HepG2 (cell line): Measurements from ENCODE around the gene ARHGEF16. TPM values are rescaled to one million over a fixed set of nuclear protein-coding genes. Genes with fewer than 3 reads are reported as not detected.

Source experiments
- CENPT ChIP-seq: sonication (generic); formaldehyde crosslinking; IDR thresholded peaks from 2 replicates; pipeline ENCODE4 v1.8.0; 2022; ENCODE audit warnings: low read depth, mild to moderate bottlenecking, moderate library complexity, missing genetic modification reagents
- DR1 ChIP-seq: sonication (generic); formaldehyde crosslinking; IDR thresholded peaks from 2 replicates; pipeline ENCODE4 v1.8.0; 2021; ENCODE audit warnings: mild to moderate bottlenecking, missing genetic modification reagents, inconsistent platforms
- FOXP1 ChIP-seq, 2 experiments: fragments of 450-650 bp in 1 of 2; IDR thresholded peaks; 2 replicates each; pipeline ENCODE4 v1.6.1; 2017 to 2018; ENCODE audit warnings: antibody characterized with exemption in 1 of 2
- HCFC1 ChIP-seq: fragments of 150-350 bp; IDR thresholded peaks from 2 replicates; pipeline ENCODE4 v1.6.1; 2014; ENCODE audit warnings: low read depth, low read length
- HNF4A ChIP-seq: sonication (generic); formaldehyde crosslinking; IDR thresholded peaks from 2 replicates; pipeline ENCODE4 v1.4.0; 2020; ENCODE audit warnings: missing genetic modification reagents
- KMT2A ChIP-seq: sonication (generic); formaldehyde crosslinking; IDR thresholded peaks from 2 replicates; pipeline ENCODE4 v1.4.0; 2020; ENCODE audit warnings: missing genetic modification reagents
- MAFK ChIP-seq, 2 experiments: IDR thresholded peaks in 1 of 2; conservative IDR thresholded peaks in 1 of 2; 2 replicates each; pipeline ENCODE4 v1.6.1; 2011; ENCODE audit warnings: improper control_type of control experiment in 2 of 2, low read length in 2 of 2
- MLLT10 ChIP-seq: sonication (generic); formaldehyde crosslinking; IDR thresholded peaks from 2 replicates; pipeline ENCODE4 v1.4.0; 2020; ENCODE audit warnings: missing genetic modification reagents
- ONECUT2 ChIP-seq: sonication (generic); formaldehyde crosslinking; IDR thresholded peaks from 2 replicates; pipeline ENCODE4 v1.4.0; 2020; ENCODE audit warnings: missing genetic modification reagents
- RBM39 ChIP-seq: fragments of 200-400 bp; formaldehyde crosslinking; IDR thresholded peaks from one replicate; pipeline ENCODE4 v1.6.1; 2018; ENCODE audit warnings: antibody characterized with exemption, mild to moderate bottlenecking, low read depth, low read length; ENCODE audit not compliant: poor library complexity, severe bottlenecking
- SOX6 ChIP-seq, 2 experiments: fragments of 450-650 bp in 1 of 2; sonication (generic) in 1 of 2; formaldehyde crosslinking in 1 of 2; IDR thresholded peaks; 2 replicates each; pipeline versions ENCODE4 v1.4.0 to v1.6.1; 2017 to 2020; ENCODE audit warnings: antibody characterized with exemption in 1 of 2, mild to moderate bottlenecking in 1 of 2, missing genetic modification reagents in 1 of 2
- YY1 ChIP-seq: IDR thresholded peaks from 2 replicates; pipeline ENCODE4 v1.6.1; 2011; ENCODE audit warnings: low read length, low read depth, moderate library complexity, mild to moderate bottlenecking; ENCODE audit not compliant: insufficient read depth, insufficient replicate concordance
- ZBTB34 ChIP-seq: sonication (generic); formaldehyde crosslinking; IDR thresholded peaks from 2 replicates; pipeline ENCODE4 v1.8.0; 2022; ENCODE audit warnings: mild to moderate bottlenecking, missing genetic modification reagents
- ZBTB42 ChIP-seq: sonication (generic); formaldehyde crosslinking; IDR thresholded peaks from 2 replicates; pipeline ENCODE4 v1.5.0; 2020; ENCODE audit warnings: mild to moderate bottlenecking, missing genetic modification reagents
- ZC3H4 ChIP-seq: sonication (generic); formaldehyde crosslinking; IDR thresholded peaks from 2 replicates; pipeline ENCODE4 v1.4.0; 2020; ENCODE audit warnings: missing genetic modification reagents, borderline replicate concordance
- ZFP36L2 ChIP-seq: sonication (generic); formaldehyde crosslinking; IDR thresholded peaks from 2 replicates; pipeline ENCODE4 v1.4.0; 2020; ENCODE audit warnings: missing genetic modification reagents
- ZFP82 ChIP-seq: sonication (generic); formaldehyde crosslinking; IDR thresholded peaks from 2 replicates; pipeline ENCODE4 v1.5.1; 2020; ENCODE audit warnings: mild to moderate bottlenecking, missing genetic modification reagents, borderline replicate concordance
- ZNF136 ChIP-seq: sonication (generic); formaldehyde crosslinking; IDR thresholded peaks from 2 replicates; pipeline ENCODE4 v1.8.1; 2022; ENCODE audit warnings: low read depth, mild to moderate bottlenecking, moderate library complexity, missing genetic modification reagents
- ZNF143 ChIP-seq: sonication (generic); formaldehyde crosslinking; IDR thresholded peaks from 2 replicates; pipeline ENCODE4 v1.4.0; 2020; ENCODE audit warnings: missing genetic modification reagents
- ZNF18 ChIP-seq: sonication (generic); formaldehyde crosslinking; IDR thresholded peaks from 2 replicates; pipeline ENCODE4 v1.8.0; 2022; ENCODE audit warnings: mild to moderate bottlenecking, missing genetic modification reagents; ENCODE audit not compliant: insufficient replicate concordance
- ZNF235 ChIP-seq: sonication (generic); formaldehyde crosslinking; IDR thresholded peaks from 2 replicates; pipeline ENCODE4 v1.8.1; 2023; ENCODE audit warnings: mild to moderate bottlenecking, missing genetic modification reagents, borderline replicate concordance
- ZNF264 ChIP-seq: sonication (generic); formaldehyde crosslinking; IDR thresholded peaks from 2 replicates; pipeline ENCODE4 v1.4.0; 2020; ENCODE audit warnings: missing genetic modification reagents
- ZNF678 ChIP-seq: sonication (generic); formaldehyde crosslinking; IDR thresholded peaks from 2 replicates; pipeline ENCODE4 v1.4.0; 2020; ENCODE audit warnings: mild to moderate bottlenecking, missing genetic modification reagents
- ZNF776 ChIP-seq: sonication (generic); formaldehyde crosslinking; IDR thresholded peaks from 2 replicates; pipeline ENCODE4 v1.4.0; 2020; ENCODE audit warnings: mild to moderate bottlenecking, missing genetic modification reagents
- polyA plus RNA-seq, 8 experiments: library from polyadenylated mRNA; depleted of rRNA in 3 of 8; stranded (reverse) in 7 of 8; unstranded in 1 of 8; fragments of >200 nt; fragmentation: Illumina TruSeq in 4 of 8; extraction: Trizol in 4 of 8; gene quantifications; 2 replicates each; pipeline versions ENCODE4 v1.2.1 to v1.2.3, GENCODE V29; 2011 to 2016; ENCODE audit warnings: low read depth in 4 of 8, missing spikeins in 1 of 8, mixed read lengths in 1 of 8; ENCODE audit not compliant: insufficient read depth in 1 of 8
- total RNA-seq, 5 experiments: library from RNA; depleted of rRNA; stranded (reverse); fragments of >200 nt; fragmentation: Illumina TruSeq; extraction: Trizol; gene quantifications; 2 replicates each; pipeline ENCODE4 v1.2.3, GENCODE V29; 2016; ENCODE audit warnings: low read depth in 1 of 5
- TF ChIP-seq, protein P1 (sequence below): sonication (generic); formaldehyde crosslinking; IDR thresholded peaks from 2 replicates; pipeline ENCODE4 v1.8.1; 2023; ENCODE audit warnings: mild to moderate bottlenecking, inconsistent platforms, moderate library complexity, missing genetic modification reagents, borderline replicate concordance
- TF ChIP-seq, protein P2 (sequence below): IDR thresholded peaks from 2 replicates; pipeline ENCODE4 v1.6.1; 2016; ENCODE audit warnings: low read depth, borderline replicate concordance

Gene ARHGEF16
- total and polyA plus RNA-seq, 2 of the 13 experiments (the other 11 are each of a cell fraction or from before 2014, with no cell fraction given) = 20.3 to 39.9 TPM

DNA sequence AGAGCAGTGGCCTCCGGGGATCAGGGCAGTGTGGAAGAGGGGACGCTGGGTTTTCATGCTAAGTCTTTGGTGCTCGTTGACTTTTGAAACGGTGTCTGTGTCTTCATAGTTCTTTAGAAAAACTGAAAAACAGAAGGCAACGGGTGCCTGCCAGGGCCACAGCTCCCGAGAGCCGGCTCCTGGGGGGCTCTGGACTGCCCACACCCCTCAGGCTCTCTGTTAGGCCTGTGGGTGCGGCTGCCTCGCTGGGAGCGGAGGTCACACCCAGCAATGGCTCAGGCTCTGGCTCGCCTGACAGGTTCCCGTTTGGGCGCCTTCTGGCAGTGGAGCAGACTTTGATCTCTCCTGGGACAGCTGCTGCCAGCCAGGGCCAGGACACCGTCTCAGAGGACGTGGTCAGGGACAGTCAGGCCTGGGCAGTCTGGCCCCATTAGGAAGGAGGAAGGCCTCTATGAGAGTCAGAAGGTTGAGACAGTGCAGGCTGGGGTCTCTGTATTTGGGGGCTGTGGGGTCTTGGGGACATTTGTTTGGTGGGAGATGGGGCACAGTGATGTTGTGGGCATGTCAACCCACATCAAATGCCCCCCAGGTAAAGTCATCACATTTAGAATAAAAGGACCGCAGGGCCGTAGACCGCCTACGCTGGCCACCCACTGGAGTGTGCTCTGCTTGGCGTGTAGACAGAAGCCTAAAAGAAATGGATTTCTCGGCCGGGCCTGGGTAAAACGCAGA, 5.6 kb downstream of the ARHGEF16 start (continued):
- TF ChIP-seq, protein P1, sequence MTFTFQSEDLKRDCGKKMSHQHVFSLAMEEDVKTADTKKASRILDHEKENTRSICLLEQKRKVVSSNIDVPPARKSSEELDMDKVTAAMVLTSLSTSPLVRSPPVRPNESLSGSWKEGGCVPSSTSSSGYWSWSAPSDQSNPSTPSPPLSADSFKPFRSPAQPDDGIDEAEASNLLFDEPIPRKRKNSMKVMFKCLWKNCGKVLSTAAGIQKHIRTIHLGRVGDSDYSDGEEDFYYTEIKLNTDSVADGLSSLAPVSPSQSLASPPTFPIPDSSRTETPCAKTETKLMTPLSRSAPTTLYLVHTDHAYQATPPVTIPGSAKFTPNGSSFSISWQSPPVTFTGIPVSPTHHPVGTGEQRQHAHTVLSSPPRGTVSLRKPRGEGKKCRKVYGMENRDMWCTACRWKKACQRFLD = no peak
- TF ChIP-seq ZFP36L2 (no peak), ZNF18 (CRISPR knock-in tag) (no peak), ZNF235 (CRISPR knock-in tag) (no peak), ZNF143 (CRISPR knock-in tag) (0 out of 2 replicates have a peak, but pooled peaks have one; percentile 19), ZNF678 (no peak), ZC3H4 (CRISPR knock-in tag) (no peak), ZNF776 (CRISPR knock-in tag) (no peak), MAFK (conservative IDR thresholded peaks at IDR 0.05 in 1 of 2, IDR thresholded peaks at IDR 0.05 in 1 of 2; ENCODE audit: low read length in 2 of 2) (no peak), SOX6 (IDR thresholded peaks at IDR 0.05) (no peak), SOX6 (CRISPR knock-in tag; IDR thresholded peaks at IDR 0.05) (no peak), FOXP1 (IDR thresholded peaks at IDR 0.05) (no peak), FOXP1 (CRISPR knock-in tag; IDR thresholded peaks at IDR 0.05) (no peak), DR1 (CRISPR knock-in tag) (no peak), CENPT (CRISPR knock-in tag) (no peak), RBM39 (no peak), MLLT10 (CRISPR knock-in tag) (no peak), ZNF136 (CRISPR knock-in tag) (no peak), HNF4A (peak; percentile 95), KMT2A (no peak), ZBTB42 (no peak), ZFP82 (no peak), YY1 (peak; percentile 47), ONECUT2 (CRISPR knock-in tag) (no peak), ZBTB34 (no peak), HCFC1 (no peak), ZNF264 (CRISPR knock-in tag) (no peak)
- TF ChIP-seq, protein P2, sequence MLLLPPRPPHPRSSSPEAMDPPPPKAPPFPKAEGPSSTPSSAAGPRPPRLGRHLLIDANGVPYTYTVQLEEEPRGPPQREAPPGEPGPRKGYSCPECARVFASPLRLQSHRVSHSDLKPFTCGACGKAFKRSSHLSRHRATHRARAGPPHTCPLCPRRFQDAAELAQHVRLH (CRISPR knock-in tag) = no peak
